Activated CD4-positive, alpha-beta T cell treated with anti-CD3 and anti-CD28 coated beads for 48 hours (primary cell): ENCODE results near the gene SLC35C1.

Experiments
- DNase-seq: peaks from one replicate; pipeline ENCODE4 v3.0.0-alpha.2; 2020

The SLC35C1 gene

DNA sequence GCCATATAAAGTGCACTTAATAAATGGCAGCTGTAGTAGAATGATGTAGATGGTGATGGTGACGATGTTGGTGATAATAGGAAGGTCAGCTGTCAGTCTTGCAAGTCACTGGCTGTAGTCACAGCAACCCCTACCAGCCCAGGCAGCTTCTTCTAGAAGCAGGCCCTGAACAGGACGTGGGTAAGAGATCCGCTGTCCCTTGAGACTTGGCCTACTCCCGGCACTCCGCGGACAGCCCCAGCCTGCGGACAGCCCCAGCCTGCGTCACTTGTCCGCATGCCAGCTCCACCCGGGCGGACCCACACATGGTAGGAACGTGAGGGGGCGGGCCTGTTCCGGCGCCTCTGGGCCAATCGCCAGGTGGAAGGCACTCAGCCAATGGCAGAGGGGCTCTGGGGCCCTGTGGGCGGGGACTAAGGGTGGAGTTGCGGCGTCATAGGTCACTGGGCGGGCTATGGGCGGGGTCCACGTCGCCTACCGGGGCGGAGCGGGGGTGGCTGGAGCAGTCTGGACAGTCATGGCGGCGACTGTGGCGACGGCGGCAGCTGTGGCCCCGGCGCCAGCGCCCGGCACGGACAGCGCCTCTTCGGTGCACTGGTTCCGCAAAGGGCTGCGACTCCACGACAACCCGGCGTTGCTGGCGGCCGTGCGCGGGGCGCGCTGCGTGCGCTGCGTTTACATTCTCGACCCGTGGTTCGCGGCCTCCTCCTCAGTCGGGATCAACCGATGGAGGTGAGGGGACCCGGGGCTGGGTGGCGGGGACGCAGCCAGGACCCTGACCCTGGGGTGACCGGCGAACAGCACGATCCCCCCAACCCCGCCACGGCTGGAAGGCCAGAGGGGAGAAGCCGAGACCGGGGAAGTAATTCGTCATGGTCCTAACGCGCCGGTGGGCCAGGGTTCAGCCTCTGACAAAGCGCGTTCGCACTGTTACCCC lies 42.3 kb downstream of the SLC35C1 start, which contains the start of gene CRY2:
TSS of gene CRY2 (plus strand) at position 502 of the 937 bp plus-strand sequence. CDS start at position 518, 16 bp downstream.
- peak; percentile 100 for DNase-seq

DNA sequence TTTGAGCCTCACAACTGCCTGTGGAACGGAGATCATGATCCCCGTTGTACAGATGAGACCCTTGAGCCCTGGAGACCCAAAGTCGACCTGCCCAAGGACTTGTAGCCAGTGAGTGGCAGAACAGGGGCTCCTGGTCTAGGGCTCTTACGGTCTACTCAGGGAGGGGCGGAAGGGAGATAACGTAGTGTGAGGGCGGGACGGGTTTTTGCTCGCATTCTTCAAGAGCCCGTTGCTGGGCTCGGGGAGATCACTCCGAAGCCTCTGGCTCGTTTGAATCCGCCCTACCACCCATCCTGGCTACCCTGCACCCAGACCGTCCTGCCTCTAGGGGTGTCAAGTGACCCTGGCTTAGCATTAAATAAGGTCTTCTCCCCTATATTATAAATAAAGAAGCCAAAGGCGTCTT lies 43.0 kb downstream of the SLC35C1 start:
- peak; percentile 58 for DNase-seq

DNA sequence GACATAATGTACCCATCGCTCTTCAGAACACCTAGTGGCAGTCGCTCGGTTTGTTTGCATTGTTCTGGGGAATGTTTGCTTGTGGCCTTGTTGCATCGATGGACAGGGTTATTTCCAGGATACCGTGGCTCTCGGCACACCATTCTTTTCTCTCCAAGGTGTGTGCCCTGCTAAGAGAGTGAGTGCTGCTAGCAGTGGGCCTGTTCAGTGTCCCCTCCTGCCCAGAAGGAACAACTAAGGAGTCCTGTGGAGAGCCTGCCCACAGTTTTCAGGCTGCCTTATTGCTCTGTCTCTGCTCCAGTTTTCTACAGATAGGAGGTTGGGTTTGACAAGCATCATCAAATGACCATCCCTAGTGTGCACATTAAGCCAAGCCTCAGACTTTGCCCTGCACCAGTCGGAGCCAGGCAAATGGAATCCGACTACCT lies 43.7 kb downstream of the SLC35C1 start:
- DNase-seq, result no peak

DNA sequence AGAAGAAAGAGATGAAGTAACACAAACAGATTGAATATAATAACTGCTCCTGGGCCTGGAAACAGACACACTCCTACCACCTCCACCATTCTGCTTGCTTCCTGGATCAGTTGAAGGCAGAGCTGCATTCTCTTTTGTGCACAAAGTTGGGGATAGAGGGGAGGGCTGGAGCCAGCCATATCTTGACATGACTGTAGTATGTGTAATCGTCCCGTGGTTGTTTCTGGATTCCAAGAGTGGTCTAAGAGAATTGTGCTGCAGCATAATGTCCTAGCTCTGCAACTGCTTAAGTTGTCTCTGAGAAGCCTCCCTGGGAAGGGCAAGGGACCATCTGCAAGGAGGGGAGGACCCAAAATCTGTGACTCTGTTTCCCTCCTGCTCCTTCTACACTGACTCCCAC lies 45.5 kb downstream of the SLC35C1 start:
- no peak for DNase-seq

DNA sequence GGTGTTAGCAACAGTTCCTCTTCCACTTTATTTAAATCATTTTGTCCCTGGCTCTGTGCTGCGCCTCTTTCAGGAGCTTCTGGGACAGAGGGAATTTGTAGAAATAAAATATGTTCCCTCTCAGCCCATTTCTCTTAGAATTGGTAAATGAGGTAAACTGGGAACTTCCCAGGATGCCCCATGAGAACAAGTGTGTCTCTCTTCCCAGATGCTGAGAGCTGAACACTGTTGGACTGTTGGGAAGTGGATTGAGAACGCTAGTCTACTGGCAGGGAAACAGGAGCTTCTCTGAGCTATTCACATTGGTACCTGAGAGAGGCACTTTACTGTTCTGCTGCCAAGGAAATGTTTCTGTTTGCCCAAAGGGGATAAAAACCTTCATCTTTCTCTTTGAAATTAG lies 46.3 kb downstream of the SLC35C1 start:
- DNase-seq, result no peak

DNA sequence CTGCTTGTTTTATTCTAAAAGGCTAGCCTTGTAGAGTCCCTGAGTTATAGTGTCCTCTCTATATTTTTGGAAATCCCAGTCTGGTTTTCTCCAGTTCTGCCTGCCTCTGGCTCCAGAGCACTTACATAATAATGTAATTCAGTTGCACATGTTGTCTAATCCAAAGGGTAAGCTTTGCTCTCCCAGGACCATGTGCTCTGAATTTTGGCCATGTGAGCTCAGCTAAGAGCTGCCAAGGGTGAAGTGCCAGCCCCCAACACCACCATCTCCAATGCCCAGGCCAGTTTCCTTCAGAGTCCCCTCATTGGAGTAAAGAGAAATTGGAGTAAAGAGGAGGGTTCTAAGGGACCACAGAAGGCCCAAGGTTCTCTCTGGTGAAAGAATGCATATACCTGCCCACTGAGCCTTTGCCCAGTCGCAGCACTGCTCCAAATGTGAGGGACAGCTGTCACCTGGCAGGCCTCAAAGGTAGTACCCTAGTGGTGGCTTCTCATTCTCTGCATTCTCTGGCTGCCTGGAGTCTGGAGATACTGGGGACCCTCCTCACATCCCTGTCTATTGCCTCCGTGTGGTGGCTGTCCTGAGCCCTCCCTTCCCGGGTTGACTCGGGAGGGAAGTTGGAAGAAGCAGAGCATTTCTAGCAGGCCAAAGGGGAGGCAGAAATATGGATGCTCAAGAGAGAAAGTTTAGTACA lies 47.2 kb downstream of the SLC35C1 start:
- DNase-seq, result no peak

DNA sequence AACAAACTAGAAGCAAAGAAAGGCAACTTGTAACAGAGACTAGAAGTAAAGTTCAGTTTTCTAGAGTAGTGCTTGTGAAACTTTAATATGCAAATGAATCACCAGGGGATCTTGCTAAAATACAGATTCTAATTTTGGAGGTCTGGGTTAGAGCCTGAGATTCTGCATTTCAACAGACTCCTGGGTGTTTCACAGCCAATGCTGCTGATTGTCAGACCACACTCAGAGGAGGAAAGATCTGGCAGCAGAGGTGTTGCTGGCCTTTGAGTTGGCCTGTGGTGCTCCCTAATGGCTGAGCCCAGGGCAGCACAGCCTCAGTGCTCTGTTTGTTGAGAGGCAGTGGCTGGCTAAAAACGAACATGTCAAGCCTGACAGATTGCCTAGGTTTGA lies 47.8 kb downstream of the SLC35C1 start:
- no peak for DNase-seq

DNA sequence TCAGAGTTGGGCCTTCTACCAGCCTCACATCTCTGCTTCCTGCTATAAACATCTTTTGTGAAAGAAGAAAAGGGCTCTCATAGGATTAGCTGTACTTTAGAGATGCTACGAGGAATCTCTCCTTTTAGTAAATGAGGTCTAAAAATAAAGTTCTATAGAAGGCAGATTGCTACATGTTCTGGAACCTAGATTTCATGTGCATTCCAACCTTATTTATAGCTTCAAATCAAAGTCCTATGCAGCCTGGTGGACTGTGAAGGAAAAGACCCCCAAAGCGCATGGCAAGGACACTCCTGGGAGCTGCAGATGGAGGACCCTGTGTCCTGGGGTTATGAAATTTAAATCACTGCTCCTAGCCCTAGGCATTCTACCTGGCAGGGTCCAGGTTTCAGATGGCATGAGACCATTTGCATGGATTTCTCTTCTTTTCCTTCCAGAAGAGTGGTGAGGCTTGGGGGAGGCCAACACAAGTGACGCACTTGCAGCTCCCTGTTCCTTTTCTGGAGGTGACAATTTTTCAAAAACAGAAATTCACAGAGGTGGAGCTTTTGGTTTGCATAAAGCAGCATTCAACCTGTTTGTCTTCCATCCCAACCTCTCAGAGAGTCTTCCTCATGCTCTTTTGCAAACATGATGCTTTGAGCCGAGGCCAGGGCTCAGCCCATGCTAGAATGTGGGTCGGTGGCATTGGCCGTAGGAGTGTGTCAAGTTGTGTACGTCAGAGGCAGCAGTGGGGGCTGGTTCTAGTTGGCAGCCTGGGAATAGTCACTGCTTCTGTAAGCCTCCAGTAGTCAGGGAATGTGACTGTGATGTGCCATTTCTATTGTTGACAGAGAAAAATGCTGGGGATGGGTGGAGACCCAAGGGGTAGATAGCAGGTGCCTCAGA lies 48.6 kb downstream of the SLC35C1 start:
- no peak for DNase-seq

DNA sequence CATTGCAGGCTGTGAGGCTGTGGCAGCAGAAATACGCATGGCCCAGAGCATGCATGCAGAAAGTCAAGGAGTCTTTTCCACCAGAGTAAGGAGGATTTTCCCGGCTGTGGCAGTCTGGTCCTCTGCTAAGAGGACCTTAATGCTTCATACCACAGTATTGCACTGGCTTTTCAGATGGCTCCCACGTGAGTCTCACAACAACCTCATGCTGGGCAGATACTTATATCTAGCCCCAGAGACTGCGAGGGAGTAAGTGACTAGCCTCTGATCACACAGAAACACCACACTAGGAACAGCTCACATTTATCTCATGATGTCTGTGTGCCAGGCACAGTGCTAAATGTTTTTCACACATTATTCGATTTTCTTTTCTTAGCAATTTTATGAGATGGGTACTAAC lies 50.4 kb downstream of the SLC35C1 start:
- no peak for DNase-seq

DNA sequence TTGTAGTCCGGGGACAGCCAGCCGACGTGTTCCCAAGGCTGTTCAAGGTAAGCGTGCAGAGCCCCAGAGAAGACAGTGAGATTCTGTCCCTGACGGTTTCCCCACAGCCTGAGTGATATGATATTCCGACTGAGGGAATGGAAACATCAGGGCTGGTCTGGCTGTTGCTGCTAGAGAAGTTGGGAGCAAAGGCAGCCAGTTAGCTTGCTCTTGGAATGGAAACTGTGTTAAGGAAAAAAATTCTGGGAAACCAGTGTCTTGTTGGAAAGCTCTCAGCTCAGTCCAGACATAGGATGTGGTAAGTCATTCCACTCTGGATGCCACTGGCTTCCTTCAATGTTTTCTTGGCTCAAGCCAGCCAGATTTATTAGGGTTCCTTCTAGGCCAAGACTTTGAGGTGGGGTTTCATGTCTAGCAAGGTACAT lies 51.1 kb downstream of the SLC35C1 start:
- no peak for DNase-seq

DNA sequence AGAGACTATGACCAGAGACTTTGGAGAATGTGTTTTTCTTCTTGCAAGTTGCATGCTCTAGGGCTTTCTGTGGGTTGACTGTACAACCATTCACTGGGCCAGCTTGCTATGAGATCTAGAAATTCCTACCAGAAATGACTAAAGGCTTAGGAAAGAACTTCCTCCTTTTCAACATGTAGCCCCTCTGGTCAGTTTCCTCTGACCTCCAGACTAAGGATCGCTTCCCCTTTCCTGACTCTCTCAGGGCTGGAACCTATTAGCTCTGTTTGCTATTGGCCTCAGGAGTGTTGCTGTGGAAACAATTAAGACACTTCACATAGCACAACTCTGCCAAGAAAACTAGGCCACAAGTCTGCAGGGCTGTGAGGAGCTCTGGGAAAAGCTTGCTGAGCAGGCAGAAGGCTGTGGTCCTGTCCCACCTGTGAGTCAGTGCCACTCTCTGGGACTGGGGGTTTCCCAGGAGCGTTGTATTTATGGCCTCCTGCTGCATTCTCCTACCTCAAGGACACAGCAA lies 53.1 kb downstream of the SLC35C1 start:
- DNase-seq, result no peak

DNA sequence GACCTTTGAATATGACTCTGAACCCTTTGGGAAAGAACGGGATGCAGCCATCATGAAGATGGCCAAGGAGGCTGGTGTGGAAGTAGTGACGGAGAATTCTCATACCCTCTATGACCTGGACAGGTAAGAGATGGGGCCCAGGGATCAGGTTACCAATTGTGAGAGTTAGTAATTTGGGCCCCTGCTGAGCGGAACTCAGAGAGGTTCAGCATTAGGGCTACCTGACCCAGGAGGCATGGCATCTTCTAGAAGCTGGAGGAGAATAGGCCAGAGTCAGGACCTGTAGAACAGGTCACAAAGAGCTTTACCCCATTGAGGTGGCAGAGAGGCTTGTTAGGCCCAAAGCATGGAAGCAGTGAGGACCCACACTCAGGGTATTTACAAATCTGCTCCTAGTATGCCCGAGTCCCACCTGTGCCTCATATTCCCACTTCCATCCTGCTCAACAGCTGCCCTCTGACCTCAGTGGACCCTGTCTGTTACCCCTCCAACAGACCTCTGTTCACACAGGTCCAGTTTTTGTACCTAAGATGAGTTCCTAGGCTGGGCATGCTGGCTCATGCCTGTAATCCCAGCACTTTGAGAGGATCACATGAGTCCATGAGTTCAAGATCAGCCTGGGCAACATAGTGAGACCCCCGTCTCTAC lies 53.9 kb downstream of the SLC35C1 start:
- DNase-seq, result no peak

DNA sequence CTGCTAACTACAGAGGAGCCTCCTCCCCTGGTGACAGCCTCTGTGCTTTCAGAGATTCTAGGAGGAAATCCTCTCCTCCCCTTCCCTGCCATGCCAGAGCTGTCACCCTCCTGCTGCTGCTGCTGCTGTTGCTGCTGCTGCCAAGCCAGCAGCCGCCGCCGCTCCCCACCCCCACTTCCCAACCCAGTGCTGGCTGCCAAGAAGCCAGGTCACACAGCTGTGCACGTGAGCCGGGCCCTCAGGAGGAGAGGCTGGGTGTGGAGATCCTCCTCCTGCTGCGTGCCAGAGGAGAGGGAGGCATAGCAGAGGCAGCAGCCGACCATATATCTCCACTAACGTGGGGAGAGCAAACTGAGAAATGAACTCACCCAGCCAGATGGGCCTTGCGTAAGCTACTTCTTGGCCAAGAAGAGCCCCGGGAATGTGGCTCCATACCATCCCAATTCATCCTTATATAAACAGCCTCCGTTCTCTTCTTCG lies 54.8 kb downstream of the SLC35C1 start:
- DNase-seq, result no peak

DNA sequence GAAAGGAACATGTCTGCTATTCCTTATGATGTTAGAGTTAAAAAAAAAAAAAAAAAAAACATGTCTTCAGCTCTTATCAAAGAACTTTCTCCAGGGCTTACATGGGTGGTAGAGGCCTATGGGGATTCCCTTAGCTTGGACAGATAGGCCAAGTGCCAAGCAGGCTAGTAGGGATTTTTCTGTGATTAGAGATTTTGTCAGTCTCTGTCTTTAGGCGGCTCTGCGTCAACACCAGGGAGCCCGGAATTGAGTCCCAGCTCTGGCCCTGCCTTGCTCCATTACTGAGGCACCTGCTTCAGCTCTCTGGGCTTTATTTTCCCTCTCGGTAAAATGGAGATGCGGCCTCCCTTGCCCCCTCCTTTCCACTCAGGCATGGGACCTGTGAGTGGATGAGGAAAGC lies 55.4 kb downstream of the SLC35C1 start:
- no peak for DNase-seq

DNA sequence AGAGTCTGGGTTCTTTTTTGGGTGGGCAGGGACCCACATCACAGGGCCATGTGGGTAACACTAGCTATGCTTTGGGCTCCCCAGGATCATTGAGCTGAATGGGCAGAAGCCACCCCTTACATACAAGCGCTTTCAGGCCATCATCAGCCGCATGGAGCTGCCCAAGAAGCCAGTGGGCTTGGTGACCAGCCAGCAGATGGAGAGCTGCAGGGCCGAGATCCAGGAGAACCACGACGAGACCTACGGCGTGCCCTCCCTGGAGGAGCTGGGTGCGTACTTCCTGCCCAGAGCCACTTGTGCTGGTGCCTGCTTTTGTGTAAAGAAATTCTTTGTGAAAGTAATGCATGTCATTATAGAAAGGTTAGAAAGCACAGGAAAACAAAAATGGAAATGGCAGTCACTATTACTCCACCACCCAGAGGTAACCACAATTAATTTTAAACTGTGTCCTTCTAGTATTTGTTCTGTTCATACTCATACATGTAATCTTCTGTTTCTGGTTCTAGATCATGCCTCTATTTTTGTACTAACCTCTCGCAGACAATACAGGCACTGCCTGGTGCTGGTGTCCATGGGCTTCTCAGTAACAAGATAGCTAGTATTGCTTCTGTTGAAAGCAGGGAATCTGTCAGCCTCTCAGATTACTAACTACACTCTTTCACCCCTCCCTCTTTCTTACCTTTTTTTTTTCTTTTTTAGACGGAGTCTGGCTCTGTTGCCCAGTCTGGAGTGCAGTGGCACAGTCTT lies 56.0 kb downstream of the SLC35C1 start:
- DNase-seq, result no peak
